AG09319 (cell line): Measurements from ENCODE around the gene IRF2.

Experiments
- DNase-seq: peaks from one replicate; pipeline ENCODE4 v3.0.0-alpha.2; 2010; ENCODE audit warnings: low read depth; ENCODE audit errors: extremely low read depth
- TF ChIP-seq, protein P1 (sequence below): IDR thresholded peaks from 2 replicates; pipeline ENCODE4 v1.5.1; 2011; ENCODE audit warnings: low read depth, mild to moderate bottlenecking, inconsistent platforms, low read length, moderate library complexity

IRF2 gene

DNA sequence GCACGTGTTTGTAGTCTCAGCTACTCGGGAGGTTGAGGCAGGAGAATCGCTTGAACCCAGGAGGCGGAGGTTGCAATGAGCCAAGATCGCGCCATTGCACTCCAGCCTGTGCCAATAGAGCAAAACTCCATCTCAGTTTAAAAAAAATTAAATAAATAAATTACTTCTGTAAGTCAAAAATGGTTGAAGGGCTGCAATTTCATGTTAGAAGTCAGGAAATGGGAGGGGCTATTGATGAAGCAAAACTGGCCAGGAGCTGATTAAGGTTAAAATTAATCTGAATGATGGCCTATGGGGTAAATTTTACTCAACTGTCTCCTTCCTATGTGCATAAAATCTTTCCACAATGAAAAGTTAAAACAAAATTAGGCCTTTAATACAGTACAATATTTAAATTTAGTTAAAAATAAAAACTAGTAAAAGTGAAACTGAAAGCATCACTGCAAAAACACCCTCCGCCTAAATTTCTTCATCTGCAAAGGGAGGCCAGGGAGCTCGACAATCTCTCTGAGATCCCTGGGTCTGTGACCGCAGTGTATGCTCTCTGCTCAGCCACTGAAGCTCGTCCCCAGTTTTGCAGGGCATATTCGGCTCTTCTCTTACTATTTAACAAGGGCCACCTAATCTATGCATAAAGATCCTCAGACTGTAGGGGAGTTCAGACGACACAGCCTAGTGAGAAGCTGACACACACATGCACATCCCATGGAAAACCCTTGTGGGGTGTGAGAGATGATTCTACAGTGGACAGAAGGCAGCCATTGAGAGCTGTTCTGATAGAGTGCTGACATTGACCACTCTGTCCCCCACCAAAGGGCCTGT is 57.2 kb downstream of the IRF2 start:
- no peak for DNase-seq
- TF ChIP-seq, protein P1, sequence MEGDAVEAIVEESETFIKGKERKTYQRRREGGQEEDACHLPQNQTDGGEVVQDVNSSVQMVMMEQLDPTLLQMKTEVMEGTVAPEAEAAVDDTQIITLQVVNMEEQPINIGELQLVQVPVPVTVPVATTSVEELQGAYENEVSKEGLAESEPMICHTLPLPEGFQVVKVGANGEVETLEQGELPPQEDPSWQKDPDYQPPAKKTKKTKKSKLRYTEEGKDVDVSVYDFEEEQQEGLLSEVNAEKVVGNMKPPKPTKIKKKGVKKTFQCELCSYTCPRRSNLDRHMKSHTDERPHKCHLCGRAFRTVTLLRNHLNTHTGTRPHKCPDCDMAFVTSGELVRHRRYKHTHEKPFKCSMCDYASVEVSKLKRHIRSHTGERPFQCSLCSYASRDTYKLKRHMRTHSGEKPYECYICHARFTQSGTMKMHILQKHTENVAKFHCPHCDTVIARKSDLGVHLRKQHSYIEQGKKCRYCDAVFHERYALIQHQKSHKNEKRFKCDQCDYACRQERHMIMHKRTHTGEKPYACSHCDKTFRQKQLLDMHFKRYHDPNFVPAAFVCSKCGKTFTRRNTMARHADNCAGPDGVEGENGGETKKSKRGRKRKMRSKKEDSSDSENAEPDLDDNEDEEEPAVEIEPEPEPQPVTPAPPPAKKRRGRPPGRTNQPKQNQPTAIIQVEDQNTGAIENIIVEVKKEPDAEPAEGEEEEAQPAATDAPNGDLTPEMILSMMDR = no peak

GRCh38 chr4:184415071-184415470 is 59.3 kb downstream of the IRF2 start:
- TF ChIP-seq, protein P1 = no peak
- DNase-seq = no peak

DNA sequence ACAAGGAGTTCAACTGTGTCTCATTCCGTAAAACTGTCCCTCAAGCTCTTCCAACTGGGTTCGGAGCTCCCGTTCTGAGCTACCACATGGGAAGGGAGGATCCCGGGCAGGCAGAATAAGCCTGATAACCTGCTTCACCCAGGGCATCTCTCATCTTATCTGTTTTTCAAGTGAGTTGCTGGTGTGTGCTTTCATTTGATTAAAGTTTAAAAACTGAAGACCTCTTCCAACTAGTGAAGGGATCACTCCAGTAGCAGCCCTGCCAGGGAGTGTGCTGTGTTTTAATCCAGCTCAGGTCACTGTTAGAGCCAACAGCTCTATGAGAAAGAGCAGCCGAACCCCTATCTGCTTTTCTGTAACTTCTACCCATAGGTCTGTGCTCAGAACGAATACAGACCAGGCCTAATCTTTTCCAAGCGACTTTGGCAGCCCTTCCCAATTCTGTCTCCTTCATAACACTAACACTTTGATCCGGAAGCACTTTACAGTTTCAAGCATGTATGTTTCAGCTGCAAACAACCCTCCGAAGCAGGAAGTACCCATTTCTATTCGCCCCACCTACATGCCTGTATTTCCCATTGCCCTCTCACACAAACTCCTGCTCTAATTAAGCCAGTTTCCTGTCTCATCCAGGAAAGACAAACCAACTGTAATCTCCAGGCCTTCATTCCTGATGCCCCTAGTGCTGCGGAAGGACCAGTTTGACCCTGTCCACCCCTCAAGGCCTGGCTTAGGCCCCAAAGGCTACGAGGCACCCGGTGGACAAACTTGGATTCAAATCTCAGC is 60.9 kb downstream of the IRF2 start:
- DNase-seq = no peak

DNA sequence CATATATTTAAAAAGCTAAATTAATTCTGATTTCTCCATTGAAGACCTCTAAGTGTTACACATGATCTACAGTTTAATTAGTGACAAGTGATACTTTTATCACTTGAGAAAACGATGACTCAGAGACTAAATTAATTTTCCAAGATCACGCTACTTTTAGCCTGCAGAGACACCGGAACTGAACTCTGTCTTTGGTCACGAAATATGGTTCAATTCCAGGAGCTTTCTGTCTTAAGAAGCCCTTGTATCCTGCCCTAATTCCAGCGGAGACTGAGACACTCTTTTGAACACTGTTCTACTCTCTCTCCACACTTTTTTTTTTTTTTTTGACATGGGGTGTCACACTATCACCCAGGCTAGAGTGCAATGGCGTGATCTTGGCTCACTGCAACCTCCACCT is 63.6 kb downstream of the IRF2 start:
- DNase-seq = no peak
- TF ChIP-seq, protein P1 = no peak

More for the DNA sequence above, 60.9 kb downstream of the IRF2 start:
- TF ChIP-seq, protein P1 = no peak

- TF ChIP-seq, protein P1 = no peak
- no peak for DNase-seq
Observed at GRCh38 chr4:184409911-184410692, 64.2 kb downstream of the IRF2 start.

- DNase-seq = no peak
- TF ChIP-seq, protein P1 = no peak
Observed at GRCh38 chr4:184409502-184409901, 64.8 kb downstream of the IRF2 start.
